Measurements from ENCODE around the gene STARD3NL. TPM values are rescaled to one million over a fixed set of nuclear protein-coding genes. Genes with fewer than 3 reads are reported as not detected.

STARD3NL gene
- total and polyA plus RNA-seq, 2 of the 13 experiments (the other 11 are each of a cell fraction or from before 2014, with no cell fraction given): 37.3 to 42.3 TPM

DNA sequence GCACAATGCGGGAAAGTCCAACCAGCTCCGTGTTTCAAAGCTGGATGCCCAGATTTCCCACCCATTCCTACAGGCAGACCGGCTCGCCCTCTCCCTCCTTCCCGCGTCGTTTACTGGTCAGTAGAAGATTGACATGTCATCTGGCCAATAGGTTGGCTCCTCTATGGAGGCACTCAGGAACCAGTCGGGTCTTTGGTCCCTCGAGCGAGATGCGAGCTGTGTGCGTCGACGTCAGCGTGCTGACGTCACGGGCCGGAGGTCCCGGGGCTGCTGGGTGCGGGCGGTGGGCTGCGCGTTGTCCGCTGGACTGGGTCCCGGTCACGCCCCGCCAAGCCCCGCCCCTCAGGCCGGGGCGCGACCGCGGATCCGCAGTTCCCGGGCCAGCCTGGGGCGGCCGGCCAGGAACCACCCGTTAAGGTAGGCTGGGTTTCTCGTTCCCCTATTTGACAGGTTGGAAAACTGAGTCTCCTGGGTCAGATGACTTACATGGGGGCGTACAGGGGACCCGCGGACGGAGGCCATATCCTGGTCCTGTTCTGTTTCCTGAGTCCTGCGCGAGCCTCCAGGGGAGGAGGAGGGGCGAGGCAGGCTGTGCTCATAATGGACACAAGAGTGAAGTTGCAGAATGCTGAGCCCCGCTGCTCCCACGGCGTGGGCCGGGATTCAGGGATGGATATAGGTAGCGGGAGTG lies at the start of gene STARD3NL (continued):
- TF ChIP-seq PPARG (CRISPR knock-in tag; conservative IDR thresholded peaks at IDR 0.05) (no peak), ZNF83 (CRISPR knock-in tag; IDR thresholded peaks at IDR 0.05; ENCODE audit: borderline replicate concordance) (no peak), IRF2 (CRISPR knock-in tag; IDR thresholded peaks at IDR 0.05) (peak; percentile 71), ZNF496 (CRISPR knock-in tag; IDR thresholded peaks at IDR 0.05; ENCODE audit: insufficient replicate concordance) (no peak), HOXA3 (CRISPR knock-in tag; IDR thresholded peaks at IDR 0.05) (peak; percentile 97), DNMT3B (CRISPR knock-in tag; conservative IDR thresholded peaks at IDR 0.05) (no peak), SMAD3 (CRISPR knock-in tag; IDR thresholded peaks at IDR 0.05) (no peak), ZNF891 (CRISPR knock-in tag; IDR thresholded peaks at IDR 0.05) (no peak), TBX3 (IDR thresholded peaks at IDR 0.05; ENCODE audit: borderline replicate concordance) (no peak), GATAD1 (CRISPR knock-in tag; IDR thresholded peaks at IDR 0.05) (peak; percentile 73; the same call in 1 of the 2 replicates), ZNF781 (CRISPR knock-in tag; IDR thresholded peaks at IDR 0.05; ENCODE audit: borderline replicate concordance, not compliant biosample characterization) (no peak), ZNF441 (CRISPR knock-in tag; IDR thresholded peaks at IDR 0.05; ENCODE audit: borderline replicate concordance) (no peak; the same call in 1 of the 2 replicates)
- TF ChIP-seq, protein P1, sequence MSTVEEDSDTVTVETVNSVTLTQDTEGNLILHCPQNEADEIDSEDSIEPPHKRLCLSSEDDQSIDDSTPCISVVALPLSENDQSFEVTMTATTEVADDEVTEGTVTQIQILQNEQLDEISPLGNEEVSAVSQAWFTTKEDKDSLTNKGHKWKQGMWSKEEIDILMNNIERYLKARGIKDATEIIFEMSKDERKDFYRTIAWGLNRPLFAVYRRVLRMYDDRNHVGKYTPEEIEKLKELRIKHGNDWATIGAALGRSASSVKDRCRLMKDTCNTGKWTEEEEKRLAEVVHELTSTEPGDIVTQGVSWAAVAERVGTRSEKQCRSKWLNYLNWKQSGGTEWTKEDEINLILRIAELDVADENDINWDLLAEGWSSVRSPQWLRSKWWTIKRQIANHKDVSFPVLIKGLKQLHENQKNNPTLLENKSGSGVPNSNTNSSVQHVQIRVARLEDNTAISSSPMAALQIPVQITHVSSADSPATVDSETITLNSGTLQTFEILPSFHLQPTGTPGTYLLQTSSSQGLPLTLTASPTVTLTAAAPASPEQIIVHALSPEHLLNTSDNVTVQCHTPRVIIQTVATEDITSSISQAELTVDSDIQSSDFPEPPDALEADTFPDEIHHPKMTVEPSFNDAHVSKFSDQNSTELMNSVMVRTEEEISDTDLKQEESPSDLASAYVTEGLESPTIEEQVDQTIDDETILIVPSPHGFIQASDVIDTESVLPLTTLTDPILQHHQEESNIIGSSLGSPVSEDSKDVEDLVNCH (CRISPR knock-in tag; IDR thresholded peaks at IDR 0.05): no peak
- TF ChIP-seq, protein P2, sequence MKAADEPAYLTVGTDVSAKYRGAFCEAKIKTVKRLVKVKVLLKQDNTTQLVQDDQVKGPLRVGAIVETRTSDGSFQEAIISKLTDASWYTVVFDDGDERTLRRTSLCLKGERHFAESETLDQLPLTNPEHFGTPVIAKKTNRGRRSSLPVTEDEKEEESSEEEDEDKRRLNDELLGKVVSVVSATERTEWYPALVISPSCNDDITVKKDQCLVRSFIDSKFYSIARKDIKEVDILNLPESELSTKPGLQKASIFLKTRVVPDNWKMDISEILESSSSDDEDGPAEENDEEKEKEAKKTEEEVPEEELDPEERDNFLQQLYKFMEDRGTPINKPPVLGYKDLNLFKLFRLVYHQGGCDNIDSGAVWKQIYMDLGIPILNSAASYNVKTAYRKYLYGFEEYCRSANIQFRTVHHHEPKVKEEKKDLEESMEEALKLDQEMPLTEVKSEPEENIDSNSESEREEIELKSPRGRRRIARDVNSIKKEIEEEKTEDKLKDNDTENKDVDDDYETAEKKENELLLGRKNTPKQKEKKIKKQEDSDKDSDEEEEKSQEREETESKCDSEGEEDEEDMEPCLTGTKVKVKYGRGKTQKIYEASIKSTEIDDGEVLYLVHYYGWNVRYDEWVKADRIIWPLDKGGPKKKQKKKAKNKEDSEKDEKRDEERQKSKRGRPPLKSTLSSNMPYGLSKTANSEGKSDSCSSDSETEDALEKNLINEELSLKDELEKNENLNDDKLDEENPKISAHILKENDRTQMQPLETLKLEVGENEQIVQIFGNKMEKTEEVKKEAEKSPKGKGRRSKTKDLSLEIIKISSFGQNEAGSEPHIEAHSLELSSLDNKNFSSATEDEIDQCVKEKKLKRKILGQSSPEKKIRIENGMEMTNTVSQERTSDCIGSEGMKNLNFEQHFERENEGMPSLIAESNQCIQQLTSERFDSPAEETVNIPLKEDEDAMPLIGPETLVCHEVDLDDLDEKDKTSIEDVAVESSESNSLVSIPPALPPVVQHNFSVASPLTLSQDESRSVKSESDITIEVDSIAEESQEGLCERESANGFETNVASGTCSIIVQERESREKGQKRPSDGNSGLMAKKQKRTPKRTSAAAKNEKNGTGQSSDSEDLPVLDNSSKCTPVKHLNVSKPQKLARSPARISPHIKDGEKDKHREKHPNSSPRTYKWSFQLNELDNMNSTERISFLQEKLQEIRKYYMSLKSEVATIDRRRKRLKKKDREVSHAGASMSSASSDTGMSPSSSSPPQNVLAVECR (CRISPR knock-in tag; IDR thresholded peaks at IDR 0.05; ENCODE audit: borderline replicate concordance): peak; percentile 70; the same call in 1 of the 2 replicates
- TF ChIP-seq, protein P3, sequence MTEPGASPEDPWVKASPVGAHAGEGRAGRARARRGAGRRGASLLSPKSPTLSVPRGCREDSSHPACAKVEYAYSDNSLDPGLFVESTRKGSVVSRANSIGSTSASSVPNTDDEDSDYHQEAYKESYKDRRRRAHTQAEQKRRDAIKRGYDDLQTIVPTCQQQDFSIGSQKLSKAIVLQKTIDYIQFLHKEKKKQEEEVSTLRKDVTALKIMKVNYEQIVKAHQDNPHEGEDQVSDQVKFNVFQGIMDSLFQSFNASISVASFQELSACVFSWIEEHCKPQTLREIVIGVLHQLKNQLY (CRISPR knock-in tag; IDR thresholded peaks at IDR 0.05): no peak
- TF ChIP-seq, protein P4, sequence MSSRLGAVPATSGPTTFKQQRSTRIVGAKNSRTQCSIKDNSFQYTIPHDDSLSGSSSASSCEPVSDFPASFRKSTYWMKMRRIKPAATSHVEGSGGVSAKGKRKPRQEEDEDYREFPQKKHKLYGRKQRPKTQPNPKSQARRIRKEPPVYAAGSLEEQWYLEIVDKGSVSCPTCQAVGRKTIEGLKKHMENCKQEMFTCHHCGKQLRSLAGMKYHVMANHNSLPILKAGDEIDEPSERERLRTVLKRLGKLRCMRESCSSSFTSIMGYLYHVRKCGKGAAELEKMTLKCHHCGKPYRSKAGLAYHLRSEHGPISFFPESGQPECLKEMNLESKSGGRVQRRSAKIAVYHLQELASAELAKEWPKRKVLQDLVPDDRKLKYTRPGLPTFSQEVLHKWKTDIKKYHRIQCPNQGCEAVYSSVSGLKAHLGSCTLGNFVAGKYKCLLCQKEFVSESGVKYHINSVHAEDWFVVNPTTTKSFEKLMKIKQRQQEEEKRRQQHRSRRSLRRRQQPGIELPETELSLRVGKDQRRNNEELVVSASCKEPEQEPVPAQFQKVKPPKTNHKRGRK (CRISPR knock-in tag; IDR thresholded peaks at IDR 0.05): no peak
- TF ChIP-seq, protein P5, sequence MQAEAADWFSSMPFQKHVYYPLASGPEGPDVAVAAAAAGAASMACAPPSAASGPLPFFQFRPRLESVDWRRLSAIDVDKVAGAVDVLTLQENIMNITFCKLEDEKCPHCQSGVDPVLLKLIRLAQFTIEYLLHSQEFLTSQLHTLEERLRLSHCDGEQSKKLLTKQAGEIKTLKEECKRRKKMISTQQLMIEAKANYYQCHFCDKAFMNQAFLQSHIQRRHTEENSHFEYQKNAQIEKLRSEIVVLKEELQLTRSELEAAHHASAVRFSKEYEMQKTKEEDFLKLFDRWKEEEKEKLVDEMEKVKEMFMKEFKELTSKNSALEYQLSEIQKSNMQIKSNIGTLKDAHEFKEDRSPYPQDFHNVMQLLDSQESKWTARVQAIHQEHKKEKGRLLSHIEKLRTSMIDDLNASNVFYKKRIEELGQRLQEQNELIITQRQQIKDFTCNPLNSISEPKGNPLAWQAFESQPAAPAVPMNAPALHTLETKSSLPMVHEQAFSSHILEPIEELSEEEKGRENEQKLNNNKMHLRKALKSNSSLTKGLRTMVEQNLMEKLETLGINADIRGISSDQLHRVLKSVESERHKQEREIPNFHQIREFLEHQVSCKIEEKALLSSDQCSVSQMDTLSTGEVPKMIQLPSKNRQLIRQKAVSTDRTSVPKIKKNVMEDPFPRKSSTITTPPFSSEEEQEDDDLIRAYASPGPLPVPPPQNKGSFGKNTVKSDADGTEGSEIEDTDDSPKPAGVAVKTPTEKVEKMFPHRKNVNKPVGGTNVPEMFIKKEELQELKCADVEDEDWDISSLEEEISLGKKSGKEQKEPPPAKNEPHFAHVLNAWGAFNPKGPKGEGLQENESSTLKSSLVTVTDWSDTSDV (CRISPR knock-in tag; IDR thresholded peaks at IDR 0.05): 0 out of 2 replicates have a peak, but pooled peaks have one; percentile 10
